Rectal smooth muscle tissue (tissue), 1 donor: ENCODE measurements around the gene FREM2.

ENCODE experiments used
- H3K27ac ChIP-seq: one replicate; pipeline ENCODE4 v1.7.0; 2013; ENCODE audit warnings: low read depth, low read length, inconsistent platforms
- H3K27me3 ChIP-seq: one replicate; pipeline ENCODE4 v1.7.0; 2013; ENCODE audit warnings: low read length; ENCODE audit not compliant: control insufficient read depth, insufficient read depth
- H3K36me3 ChIP-seq: one replicate; pipeline ENCODE4 v1.7.0; 2013; ENCODE audit warnings: low read length; ENCODE audit not compliant: control insufficient read depth, insufficient read depth
- H3K4me1 ChIP-seq: one replicate; pipeline ENCODE4 v1.7.0; 2013; ENCODE audit warnings: low read length; ENCODE audit not compliant: control insufficient read depth, insufficient read depth
- H3K4me3 ChIP-seq: one replicate; pipeline ENCODE4 v1.7.0; 2013; ENCODE audit warnings: low read length
- H3K9ac ChIP-seq: one replicate; pipeline ENCODE4 v1.7.0; 2013; ENCODE audit warnings: low read length

Gene FREM2

DNA sequence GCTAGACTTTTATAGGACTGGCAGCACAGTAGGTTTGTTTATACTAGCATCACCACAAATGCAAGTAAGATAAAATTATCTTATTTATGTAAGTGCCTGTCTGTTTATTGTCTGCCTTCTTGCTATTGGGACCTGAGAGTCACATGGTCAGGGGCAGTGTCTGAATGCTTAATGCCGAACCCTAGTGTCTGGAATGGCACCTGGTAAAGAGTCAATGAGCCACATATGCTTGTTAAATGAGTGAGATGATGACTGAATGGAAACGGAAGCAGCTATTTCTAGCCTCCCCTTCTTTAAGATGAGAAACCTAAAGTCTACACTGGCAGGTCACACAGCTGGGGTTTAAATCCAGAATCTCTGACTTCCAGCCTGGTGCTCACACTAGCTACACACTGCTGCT lies 211.6 kb downstream of the FREM2 start:
- no peaks in the 10 kb centered on the region for H3K36me3 ChIP-seq
- H3K27me3 ChIP-seq = no peaks in the 10 kb centered on the region
- H3K9ac ChIP-seq = no peak overlapping the region
- no peaks in the 10 kb centered on the region for H3K4me1 ChIP-seq
- no peak overlapping the region for H3K27ac ChIP-seq
- no peak overlapping the region for H3K4me3 ChIP-seq

DNA sequence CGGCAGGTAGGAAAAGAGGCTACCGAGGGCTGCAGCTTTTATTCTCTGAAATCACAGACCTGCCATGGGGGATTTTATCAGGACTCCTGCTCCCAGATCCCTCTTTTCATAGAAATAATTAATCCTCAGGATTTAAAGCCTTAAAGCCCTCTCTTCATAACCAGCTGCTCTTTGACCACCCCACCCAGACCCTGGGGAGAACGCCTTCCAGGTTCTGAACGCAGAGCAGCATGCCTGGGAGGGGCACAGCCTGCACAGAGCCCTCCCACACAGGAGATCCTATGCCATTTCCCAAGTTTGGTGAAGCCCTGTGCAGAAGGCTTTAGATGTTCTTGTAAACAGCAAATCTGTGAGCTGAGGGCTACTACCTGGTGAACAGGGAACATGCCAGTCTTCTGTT lies 212.7 kb downstream of the FREM2 start:
- Histone ChIP-seq H3K27ac (no peak overlapping the region), H3K9ac (no peak overlapping the region), H3K4me3 (no peak overlapping the region), H3K27me3 (no peaks in the 10 kb centered on the region), H3K36me3 (no peaks in the 10 kb centered on the region), H3K4me1 (no peaks in the 10 kb centered on the region)

DNA sequence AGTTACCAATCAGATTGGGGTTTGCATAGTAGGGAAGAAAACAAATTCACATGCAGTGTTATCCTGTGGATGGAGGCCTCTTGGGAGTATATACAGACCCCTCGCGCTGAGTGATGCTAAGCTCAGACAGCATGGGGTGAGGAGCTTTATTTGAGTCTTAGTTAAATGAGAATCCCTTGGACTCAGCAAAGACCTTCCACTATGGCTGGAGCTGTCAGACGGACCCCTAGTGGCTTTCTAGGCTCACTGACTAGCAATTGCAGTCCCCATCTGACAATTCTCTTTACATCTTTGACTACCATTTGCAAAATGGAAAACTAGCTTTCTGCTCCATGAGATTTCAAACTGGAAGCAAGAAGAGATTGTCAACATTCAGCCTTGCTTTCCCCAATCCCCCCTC lies 213.3 kb downstream of the FREM2 start:
- H3K36me3 ChIP-seq = no peaks in the 10 kb centered on the region
- no peak overlapping the region for H3K4me3 ChIP-seq
- no peak overlapping the region for H3K27ac ChIP-seq
- no peaks in the 10 kb centered on the region for H3K4me1 ChIP-seq
- no peak overlapping the region for H3K9ac ChIP-seq
- H3K27me3 ChIP-seq = no peaks in the 10 kb centered on the region

DNA sequence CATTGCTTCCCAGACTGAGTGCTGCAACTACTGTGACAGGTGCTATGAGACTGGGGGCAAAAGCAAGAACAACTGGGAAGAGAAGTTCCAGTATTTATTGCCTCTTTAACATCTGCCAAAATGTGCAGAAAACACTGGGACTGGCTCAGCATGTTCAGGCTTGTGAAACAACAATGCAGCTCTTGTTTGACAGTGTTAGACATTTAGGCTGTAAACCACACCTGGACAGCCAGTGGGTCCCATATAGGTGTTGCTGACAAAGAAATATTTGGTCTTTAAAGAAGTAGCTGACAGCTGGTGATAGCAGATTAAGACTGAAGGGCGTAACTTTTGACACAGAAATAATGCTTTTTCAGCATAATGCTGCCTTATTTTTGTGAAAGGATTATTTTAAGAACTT lies 215.7 kb downstream of the FREM2 start:
- Histone ChIP-seq H3K4me1 (no peaks in the 10 kb centered on the region), H3K4me3 (no peak overlapping the region), H3K27ac (no peak overlapping the region), H3K9ac (no peak overlapping the region), H3K36me3 (no peaks in the 10 kb centered on the region), H3K27me3 (no peaks in the 10 kb centered on the region)

DNA sequence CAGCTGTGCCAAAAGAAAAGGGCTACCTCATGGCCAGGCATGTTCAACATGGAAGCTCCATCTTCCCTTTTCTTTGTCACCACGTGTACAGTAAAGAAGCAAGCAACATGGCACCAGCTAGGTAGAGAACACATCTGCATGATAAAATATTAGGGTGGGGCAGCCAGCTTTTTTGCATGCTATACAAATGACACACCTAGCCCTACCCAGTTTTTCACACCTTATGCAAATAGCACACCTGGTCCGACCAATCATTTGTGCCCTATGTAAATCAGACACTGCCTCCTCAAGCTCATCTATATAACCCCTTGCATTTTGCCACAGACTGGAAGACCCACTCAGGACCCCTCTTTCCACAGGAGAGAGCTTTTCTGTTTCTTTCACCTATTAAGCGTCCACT lies 218.2 kb downstream of the FREM2 start:
- no peak overlapping the region for H3K9ac ChIP-seq
- no peaks in the 10 kb centered on the region for H3K27me3 ChIP-seq
- no peaks in the 10 kb centered on the region for H3K4me1 ChIP-seq
- no peak overlapping the region for H3K27ac ChIP-seq
- H3K4me3 ChIP-seq = no peak overlapping the region
- no peaks in the 10 kb centered on the region for H3K36me3 ChIP-seq

DNA sequence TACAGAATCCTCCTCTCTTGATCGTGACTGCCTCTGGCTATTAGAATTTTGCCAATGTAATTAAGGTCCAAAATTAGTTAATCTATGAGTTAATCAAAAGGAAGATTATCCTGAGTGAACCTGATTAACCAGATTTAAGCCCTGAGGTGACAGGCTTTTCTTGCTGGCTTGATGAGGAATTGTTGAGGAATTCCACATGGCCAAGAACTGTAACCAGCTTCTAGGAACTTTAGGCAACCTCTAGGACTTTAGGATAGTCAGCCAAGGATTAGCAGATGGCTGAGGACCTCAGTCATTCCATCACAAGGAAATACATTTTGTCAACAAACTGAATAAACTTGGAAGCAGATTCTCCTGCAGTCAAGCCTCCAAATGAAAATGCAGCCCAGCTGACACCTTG lies 219.0 kb downstream of the FREM2 start:
- Histone ChIP-seq H3K36me3 (no peaks in the 10 kb centered on the region), H3K9ac (no peak overlapping the region)

DNA sequence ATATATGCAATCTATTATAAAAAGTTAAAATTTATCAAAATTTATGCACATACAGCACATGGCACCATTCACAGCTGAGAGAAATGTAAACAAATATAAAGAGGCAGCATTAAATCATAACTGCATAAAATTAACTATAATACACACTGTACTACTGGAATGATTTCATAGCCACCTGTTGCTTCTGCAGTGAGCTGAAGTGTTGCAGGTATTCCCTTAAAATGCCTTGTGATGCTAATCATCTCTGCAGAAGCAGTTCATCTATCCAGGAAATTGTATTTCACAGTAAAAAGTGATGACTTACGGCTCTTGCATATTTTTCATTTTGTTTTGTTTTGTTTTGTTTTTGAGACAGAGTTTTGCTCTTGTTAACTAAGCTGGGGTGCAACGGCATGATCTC lies 221.7 kb downstream of the FREM2 start:
- Histone ChIP-seq H3K4me1 (no peaks in the 10 kb centered on the region), H3K9ac (no peak overlapping the region), H3K27ac (no peak overlapping the region), H3K36me3 (no peaks in the 10 kb centered on the region), H3K27me3 (no peaks in the 10 kb centered on the region), H3K4me3 (no peak overlapping the region)

More for the DNA sequence above, 219.0 kb downstream of the FREM2 start:
- Histone ChIP-seq H3K27ac (no peak overlapping the region), H3K4me1 (no peaks in the 10 kb centered on the region), H3K4me3 (no peak overlapping the region), H3K27me3 (no peaks in the 10 kb centered on the region)

DNA sequence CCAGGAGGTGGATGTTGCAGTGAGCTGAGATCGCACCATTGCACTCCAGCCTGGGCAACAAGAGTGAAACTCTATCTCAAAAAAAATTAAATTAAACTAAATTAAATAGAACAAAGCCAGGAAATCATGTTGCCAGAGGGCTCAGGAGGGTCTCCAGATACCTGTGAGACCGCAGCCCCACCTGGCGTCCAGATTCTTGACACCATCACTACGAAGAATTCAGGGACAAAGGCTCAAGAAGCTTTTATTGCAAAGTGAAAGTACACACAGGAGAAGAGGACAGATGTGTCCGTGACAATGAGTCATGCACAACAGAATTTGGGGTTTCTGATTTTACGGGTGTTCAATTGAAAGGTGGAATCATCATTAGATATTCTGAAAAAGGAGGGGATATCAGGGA lies 227.2 kb downstream of the FREM2 start:
- Histone ChIP-seq H3K27me3 (no peaks in the 10 kb centered on the region), H3K27ac (no peak overlapping the region), H3K4me3 (no peak overlapping the region), H3K4me1 (no peaks in the 10 kb centered on the region), H3K9ac (no peak overlapping the region), H3K36me3 (no peaks in the 10 kb centered on the region)

DNA sequence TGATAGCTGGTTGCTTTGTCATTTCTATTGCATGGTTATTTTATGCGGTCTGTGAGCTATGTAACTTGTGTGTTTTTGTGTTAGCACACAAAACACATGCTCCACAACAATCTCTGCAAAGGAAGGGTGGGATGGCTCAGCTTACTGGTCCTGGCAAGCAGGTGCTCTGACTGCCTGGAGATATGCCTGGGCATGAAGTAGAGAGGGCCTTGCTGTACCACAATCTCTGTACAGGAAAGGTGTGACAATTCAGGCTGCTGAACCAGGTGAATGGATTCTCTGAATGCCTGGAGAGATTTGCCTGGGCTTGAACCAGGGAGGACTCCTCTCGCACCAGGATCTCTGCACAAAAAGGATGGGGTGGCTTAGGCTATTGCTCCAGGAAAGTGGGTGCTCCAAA lies 234.2 kb downstream of the FREM2 start:
- Histone ChIP-seq H3K9ac (no peak overlapping the region), H3K4me3 (no peak overlapping the region), H3K27ac (no peak overlapping the region), H3K36me3 (no peaks in the 10 kb centered on the region), H3K4me1 (no peaks in the 10 kb centered on the region), H3K27me3 (no peaks in the 10 kb centered on the region)

DNA sequence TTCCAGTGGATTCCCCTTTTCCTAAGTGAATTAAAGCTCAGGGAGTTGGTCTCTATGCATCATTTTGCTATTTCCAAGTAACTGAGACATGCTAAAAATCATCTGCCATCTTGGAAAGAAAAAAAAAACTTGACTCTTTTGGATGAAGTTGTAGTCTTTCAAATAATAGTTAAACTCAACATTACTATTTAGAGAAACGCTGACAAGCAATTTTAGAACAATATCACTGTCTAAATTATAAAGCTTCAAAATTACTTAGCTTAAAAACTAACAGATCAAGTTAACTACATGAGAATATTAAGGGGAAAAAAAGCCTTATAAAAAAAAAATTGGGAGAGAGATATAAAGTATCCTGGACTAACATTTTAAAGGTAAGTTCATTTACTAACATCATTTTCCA lies 235.3 kb downstream of the FREM2 start:
- H3K27me3 ChIP-seq = no peaks in the 10 kb centered on the region

DNA sequence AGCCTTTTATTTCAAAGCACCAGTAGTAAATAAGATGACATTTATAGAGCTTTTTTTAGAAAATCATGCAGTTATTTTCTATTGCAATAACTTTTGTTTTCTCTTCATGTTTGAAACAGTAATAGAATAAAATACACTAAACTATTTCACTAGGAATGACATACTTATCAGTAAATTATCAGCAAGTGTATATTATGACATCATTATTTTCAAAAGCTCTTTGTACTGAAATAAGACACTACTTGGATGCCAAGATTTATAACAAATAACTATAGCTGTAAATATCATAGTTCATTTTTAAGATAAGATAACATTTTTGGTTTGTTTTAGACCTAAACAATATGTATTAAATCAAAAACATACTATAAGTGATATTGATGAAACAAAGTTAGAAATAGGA lies 246.9 kb downstream of the FREM2 start:
- Histone ChIP-seq H3K9ac (no peak overlapping the region), H3K36me3 (no peaks in the 10 kb centered on the region), H3K4me3 (no peak overlapping the region), H3K27ac (no peak overlapping the region), H3K27me3 (no peaks in the 10 kb centered on the region), H3K4me1 (no peaks in the 10 kb centered on the region)

More for the DNA sequence above, 235.3 kb downstream of the FREM2 start:
- no peaks in the 10 kb centered on the region for H3K4me1 ChIP-seq
- no peak overlapping the region for H3K4me3 ChIP-seq
- no peak overlapping the region for H3K27ac ChIP-seq
- no peaks in the 10 kb centered on the region for H3K36me3 ChIP-seq
- H3K9ac ChIP-seq = no peak overlapping the region
